Fibroblast of skin of right biceps (primary cell): ENCODE data around the gene B3GALNT1.

Experiments
- DNase-seq: peaks from one replicate; pipeline ENCODE4 v3.0.0-alpha.2; 2013

Gene B3GALNT1, protein sequence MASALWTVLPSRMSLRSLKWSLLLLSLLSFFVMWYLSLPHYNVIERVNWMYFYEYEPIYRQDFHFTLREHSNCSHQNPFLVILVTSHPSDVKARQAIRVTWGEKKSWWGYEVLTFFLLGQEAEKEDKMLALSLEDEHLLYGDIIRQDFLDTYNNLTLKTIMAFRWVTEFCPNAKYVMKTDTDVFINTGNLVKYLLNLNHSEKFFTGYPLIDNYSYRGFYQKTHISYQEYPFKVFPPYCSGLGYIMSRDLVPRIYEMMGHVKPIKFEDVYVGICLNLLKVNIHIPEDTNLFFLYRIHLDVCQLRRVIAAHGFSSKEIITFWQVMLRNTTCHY

DNA sequence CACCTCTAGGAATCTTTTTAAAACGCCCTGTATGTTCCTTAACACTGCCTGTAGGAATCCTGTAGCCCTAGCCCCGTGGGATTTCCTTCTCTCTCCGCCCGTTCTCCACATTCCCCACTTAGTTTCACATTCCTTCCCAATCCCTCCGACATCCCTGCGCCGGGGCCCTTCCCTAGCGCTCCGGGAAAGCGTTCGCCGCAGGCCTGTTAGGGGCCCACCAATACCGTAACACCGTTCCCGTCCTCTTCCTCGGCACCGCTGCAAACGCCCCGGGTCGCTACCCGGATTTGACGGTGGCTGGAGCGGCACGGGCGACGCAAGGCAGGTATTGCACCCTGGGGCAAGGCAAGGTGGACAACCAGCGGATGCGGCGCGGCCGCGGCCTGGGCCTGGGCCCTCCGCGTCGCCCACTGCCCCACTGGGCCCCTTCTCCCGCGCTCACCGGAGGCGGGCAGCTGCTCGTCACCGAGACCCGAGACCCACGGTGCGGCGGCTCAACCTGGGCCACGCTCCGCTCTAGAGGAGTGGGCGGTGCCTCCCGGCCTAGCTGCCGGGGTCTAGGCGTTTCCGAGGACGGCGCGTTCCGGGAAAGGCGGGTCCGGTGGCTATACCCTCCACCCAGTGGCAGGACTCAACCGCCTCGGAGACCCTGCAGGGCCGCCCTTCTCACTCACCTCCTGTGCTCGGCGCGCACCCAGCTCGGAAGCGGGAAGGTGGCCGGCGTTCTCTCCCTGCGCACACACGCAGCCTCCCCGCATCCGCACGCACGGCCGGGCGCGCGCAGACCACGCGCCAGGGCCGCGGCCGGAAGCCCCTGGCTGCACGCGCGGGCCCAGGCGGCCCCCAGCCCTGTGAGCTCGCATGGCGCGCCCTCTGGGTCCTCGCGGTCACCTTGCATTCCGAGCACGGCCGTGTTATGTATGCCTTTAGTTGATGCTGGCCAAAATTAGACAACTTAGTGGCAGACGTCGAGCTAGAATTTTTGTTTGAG lies at the start of gene B3GALNT1:
Gene B3GALNT1, minus strand, starts transcription at position 789 of the 991 bp plus-strand sequence. CDS start 18,595 bp downstream, outside the sequence.
- peak; percentile 80 for DNase-seq

DNA sequence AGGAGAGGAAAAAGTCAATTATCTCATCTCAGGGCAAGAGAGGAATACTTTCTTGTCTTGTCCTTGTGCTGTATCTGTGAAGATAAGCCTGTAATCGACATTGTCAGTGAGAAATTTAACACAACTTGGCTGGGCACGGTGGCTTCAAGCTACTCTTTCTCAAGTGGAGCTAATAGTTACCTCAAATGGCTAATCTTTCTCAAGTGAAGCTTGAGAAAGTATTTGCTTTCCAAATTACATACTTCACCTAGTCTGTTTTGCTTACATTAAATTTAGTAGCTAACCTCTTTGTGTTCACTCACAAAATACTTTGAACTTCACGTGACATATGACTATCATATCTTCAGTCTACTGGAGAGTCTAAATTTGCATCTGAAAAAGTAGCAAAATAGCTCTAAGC lies 48.3 kb upstream of the B3GALNT1 start:
- DNase-seq = no peak

DNA sequence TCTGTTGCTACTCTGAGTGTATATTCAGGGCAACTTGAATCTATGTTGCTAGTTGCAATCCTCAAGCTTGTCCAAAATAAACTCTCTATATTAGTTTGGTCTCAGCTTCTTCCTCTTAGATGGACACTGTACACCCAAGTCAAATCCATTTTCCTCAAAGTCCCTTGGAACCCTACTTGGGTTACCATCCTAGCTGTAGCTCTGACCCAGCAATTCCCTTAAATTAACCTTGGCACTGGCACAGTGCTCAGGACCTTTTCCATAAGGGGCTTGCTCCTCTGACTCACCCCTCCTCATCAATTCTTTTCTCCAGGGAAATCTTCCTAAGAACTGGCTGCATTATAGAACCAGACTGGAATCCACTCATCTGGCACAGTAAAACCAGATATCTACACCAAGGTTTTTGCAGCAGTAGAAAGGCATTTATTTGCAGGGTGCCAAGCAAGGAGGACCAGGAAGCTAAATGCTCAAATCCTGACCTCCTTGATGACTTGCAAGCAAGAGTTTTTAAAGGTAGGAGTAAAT lies 44.9 kb upstream of the B3GALNT1 start:
- peak; percentile 38 for DNase-seq

DNA sequence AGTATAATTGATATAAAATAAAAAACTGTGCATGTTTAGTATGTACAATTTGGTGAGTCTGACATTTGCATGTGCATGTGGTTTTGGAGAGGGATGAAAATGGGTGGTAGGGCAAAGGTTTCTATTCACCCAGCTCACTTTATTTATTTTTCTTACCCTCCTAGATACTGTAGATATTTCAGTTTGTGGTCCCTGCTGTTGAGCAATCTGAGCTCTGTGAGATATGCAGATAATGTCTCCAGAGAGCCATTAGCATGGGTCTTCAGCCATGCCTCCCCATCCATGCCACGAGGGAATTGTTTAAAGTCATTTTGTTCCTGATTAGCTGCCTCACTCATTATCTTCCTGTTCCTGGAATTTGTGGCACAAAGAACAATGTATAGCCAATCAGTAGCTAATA lies 44.4 kb upstream of the B3GALNT1 start:
- DNase-seq = peak; percentile 59

DNA sequence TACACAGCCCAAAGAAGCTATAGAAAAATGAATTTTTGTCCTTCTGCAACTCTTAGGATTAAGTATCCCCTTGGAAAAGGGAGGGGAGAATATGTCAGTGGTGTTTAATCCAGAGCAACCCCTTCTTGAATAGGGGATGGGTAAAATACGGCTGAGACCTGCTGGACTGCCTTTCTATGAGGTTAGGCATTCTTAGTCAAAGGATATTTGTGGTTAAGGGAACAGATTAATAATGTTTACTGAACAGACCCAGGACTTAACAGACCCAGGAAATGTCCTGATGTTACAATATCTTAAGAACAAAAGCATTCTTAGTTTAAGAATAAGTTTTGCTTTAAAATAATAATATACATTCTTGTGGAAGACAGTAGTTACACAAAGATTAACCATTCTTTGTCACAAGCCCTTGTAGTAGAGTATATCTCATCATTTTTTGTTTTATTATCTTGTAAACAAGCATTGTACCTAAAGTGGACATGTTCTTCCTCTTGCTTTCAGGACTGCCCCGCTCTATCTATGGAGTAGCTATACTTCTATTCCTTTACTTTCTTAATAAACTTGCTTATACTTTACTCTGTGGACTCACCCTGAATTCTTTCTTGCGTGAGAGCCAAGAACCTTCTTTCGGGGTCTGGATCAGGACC lies 43.8 kb upstream of the B3GALNT1 start:
- DNase-seq = peak; percentile 29

DNA sequence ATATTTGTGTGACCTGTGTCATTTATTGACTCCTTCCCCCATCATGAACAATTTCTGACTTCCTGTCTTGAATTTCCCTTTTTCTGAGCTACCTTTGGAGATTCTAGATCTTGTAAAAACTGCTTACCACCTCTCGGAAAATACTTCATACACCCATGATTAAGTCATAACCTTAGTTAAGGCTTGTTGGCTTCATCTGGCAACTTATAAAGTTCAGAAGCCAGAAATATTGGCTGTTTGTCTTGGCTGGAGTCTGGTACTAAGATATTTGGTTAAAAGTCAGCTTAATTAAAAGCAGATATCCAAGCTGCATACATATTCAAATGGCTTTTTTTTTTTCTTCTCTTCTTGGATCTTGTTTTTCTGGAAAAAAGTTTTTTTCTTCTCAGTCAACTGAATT lies 37.3 kb upstream of the B3GALNT1 start:
- peak; percentile 71 for DNase-seq

DNA sequence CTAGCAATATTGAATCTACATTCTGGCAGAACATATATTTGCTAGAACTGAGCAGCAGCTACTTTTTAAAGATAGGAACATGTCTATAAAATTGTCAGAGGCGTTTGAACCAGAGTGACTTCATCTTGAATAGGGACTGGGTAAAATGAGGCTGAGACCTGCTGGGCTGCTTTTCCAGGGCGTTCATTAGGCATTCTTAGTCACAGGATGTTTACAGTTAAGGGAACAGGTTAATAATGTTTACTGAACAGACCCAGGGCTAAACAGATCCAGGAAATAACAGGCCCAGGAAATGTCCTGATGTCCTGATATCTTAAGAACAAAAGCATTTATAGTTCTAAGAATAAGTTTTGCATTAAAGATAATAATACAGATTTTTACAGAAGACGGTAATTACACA lies 34.5 kb upstream of the B3GALNT1 start:
- no peak for DNase-seq

DNA sequence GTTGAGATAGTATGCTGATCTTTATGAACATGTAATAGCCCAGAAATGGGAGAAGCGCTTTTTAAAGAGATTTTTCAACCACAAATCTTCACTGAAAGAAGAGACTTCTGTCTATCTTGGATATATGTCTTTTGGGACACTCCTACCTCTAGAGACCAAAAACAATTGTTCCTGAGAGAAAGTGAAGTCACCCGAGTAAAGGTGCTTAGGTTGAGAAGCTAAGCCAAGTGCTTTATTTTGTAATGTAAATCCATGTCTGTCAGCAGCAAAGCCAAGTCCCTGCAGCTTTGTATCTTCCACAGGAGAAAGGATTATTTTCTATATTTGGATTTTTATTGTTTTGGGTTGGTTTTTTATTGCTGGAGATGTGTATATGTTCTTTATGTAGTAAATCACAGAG lies 32.1 kb upstream of the B3GALNT1 start:
- no peak for DNase-seq

DNA sequence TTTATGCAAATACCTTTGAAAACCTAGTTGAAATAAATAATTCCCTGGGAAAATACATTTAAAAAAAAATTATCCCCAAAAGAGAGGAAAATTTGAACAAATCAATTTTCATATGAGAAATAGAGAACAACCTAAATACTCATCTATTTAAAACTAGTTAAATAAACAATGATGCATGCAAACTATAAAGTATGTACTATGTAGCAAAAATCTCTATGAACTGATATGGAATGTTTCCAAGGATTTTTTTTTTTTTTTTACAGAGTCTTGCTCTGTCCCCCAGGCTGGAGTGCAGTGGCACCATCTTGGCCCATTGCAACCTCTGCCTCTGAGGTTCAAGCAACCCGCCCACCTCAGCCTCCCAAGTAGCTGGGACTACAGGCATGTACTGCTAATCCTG lies 27.2 kb upstream of the B3GALNT1 start:
- no peak for DNase-seq

DNA sequence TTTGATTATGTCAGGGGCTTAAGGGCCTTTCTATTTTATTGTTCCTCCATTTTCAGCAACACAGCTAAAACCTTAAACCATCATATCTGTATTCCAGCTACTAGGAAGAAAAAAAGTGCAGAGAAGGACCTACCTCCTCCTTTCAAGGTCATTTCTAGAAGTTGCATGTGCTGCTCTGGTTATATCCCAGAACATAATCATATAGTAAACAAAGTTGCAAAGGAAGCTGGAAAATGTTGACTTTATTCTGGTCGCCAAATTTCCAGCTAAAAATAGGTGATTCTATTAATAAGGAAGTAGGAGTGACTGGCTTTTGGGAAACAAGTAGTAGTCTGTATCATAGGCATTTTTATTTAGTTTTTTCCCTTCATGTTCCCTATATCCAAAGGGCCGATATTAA lies 21.3 kb upstream of the B3GALNT1 start:
- DNase-seq = no peak

DNA sequence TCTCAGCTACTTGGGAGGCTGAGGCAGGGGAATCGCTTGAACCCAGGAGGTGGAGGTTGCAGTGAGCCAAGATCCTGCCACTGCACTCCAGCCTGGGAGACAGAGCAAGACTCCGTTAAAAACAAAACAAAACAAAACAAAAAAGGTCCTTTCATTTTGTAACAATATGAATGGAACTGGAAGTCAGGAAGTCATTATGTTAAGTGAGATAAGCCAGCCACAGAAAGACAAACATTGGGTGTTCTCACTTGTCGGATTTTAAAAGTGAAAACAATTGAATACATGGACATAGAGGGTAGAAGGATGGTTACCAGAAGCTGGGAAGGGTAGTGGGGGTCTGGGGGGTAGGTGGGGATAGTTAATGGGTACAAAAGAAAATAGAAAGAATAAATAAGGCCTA lies 12.5 kb upstream of the B3GALNT1 start:
- no peak for DNase-seq

DNA sequence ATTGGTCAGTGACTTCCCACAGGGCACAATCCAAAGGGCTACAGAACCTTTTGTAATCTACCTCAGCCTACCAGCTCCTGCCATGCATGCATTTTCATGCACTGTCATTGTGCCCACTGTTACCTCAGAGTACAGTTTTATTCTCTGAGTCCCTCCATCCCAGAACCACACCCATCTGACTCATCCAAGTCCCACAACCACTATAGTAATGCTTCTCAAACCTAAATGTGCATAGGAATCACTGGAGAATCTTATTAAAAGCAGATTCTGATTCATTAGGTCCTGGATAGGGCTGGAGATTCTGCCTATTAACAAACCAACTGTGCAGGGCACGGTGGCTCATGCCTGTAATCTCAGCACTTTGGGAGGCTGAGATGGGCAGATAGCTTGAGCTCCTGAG lies 3.7 kb upstream of the B3GALNT1 start:
- DNase-seq = peak; percentile 61

DNA sequence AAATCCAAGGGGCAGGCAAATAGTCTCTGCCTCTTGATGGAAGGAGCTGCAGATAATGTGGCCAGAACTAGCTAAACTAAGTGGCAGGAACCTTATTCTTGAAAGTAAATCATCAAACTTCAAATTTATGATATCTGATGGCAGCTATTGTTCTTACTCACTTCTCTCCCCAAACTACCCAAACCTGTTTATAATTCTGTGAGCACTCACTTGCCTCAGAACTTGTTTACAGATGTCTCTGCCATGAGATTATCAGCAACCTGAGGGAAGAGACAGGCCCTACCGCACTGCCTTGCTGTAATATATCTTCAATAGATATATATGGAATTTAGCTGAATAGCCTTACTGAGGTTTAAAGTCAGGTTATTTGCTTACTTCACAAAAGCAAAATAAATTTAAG lies 2.2 kb upstream of the B3GALNT1 start:
- DNase-seq = no peak

DNA sequence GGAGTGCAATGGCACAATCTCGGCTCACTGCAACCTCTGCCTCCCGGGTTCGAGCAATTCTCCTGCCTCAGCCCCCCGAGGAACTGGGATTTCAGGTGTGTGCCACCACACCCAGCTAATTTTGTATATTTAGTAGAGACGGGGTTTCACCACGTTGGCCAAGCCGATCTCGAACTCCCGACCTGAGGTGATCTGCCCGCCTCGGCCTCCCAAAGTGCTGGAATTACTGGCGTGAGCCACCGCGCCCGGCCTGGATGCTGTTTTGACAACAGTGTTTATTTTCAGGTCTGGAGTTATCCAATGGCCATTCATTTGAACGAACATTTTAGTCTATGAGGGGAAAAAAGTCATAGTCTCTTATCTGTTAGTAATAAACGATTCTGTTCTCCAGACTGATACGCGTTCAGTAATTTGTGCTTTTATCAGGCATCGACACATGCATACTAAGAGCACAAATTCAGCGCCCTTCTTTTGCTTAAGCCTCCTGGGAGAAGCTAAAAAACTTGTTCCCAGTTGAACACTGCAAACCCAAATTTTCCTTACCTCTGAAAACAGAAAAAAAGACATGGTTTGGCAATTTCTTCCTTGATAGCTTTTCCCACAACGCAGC lies 1.3 kb downstream of the B3GALNT1 start:
- DNase-seq = no peak

DNA sequence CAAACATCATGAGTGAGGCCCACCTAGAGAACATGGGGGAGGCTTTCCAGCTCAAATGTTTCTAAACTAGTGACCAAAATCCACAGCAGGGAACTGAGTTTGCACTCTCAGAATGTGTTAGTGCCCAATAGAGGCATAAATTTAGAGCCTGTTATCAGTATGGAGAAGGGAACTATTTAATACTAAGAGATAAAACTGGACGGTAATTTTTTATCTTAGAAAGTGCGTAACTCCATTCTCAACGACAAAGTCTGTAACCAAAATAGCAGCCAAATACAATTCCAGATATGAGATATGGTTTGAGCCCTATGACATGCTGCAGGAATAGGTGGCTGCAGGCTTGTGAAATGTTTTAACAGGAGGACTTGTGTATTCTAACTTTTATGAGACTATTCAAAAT lies 3.5 kb downstream of the B3GALNT1 start:
- DNase-seq = no peak

DNA sequence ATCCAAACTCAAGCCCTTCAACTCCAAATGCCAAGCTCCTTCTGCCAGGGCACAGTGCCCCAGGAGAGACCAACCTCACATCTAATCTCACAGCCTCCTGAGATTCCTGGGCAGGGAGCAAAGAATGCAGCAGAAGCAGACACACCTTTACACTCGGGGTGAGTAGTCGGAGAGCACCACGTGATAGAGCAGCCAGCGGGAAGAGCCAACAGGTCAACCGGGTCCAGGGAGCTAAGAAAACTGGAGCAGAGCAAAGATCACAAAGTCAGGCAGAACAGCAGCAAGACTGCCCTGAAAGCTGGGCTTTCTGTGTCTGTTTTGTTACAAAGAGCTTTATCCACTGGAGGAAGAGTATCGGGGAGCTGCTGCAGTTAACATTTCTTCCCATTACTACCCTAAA lies 4.2 kb downstream of the B3GALNT1 start:
- no peak for DNase-seq

DNA sequence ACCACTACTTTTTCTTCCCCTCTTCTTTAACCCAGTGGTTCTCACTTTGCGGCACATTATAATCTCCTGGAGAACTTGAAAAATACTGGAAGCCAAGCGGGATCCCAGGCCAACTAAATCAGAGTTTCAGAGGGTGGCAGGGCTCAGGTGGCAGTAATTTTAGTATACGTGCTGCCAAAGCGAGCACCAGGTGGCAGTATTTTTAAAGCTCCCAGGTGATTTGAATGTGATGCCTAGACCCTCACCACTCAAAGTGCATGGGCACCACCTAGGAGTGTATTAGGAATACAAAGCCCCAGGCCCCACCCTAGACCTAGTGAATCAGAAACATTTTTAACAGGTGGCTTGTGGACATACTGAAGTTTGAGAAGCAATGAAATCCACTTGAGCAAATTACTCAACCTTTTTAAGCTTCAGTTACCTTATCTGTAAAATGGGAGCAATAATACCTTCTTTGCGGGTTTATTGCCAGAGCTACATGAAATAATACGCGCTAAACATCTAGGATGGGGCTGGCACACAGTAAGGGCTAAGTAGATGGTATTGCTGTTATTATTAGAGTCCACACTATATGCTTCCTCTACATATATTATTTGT lies 8.3 kb downstream of the B3GALNT1 start:
- DNase-seq = no peak

DNA sequence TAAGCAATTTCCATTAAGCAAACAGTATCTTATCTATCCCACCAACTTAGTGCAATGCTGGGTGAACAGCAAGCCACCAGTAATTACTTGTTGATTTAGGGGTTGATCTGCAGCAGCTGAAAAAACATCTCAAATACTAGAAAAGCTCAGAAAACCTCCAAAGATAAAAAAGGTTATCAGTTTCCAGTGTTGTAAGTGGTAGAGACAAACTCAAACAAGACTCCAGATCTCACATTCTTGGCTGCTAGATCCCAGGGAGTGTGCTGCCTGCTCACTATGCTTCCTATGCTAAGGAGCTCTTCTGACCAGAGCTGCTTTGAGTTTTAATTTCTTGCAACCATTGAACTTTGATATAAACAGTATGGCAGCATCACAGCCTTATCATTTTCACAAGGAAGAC lies 11.3 kb downstream of the B3GALNT1 start:
- no peak for DNase-seq

DNA sequence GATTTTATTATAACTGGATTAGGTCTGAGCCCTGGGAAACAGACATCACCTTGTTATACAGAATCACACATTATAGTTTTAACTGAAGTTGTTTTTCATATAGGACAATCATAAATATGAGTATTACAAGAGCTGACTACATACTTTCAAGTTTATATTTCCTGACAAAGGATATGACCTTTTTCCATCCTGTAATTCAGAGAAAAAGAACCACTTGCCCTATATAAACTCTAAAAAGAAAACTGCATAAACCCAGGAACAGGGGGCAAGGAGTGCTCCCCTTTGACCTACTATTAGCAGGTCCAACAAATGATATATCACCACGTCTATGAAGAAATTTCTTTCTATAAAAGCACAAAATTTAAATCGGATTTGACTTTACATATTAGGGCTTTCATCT lies 20.9 kb downstream of the B3GALNT1 start:
- DNase-seq = no peak

DNA sequence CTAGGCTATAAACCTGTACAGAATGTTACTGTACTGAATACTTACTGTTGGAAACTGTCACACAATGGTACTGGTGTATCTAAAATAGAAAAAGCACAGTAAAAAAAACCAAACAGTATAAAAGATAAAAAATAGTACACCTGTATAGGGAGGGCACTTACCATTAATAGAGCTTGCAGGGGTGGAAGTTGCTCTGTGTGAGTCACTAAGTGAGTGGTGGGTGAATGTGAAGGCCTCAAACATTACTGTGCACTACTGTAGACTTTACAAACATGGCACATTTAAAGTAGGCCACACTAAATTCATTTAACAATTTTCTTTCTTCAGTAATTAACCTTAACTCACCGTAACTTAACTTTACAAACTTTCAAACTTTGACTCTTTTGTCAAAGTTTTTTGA lies 22.0 kb downstream of the B3GALNT1 start:
- no peak for DNase-seq

DNA sequence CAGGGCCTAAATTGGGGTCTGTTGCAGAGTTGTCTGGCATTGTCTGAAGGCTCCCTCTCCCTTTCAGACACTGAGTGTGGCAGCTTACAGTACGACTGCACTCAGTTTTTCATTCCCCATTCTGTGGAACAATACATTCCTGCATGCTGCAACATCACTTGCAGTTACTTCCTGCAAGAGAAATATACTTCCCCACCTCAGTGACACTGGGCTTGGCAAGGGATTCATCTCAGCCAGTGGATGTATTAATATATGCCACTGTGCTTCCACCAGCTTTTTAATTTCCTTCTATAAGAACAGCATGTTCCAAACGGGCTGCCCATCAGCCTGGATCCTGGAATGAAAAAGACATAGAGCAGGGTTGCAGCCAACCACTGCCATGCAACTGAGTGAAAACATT lies 23.1 kb downstream of the B3GALNT1 start:
- no peak for DNase-seq

DNA sequence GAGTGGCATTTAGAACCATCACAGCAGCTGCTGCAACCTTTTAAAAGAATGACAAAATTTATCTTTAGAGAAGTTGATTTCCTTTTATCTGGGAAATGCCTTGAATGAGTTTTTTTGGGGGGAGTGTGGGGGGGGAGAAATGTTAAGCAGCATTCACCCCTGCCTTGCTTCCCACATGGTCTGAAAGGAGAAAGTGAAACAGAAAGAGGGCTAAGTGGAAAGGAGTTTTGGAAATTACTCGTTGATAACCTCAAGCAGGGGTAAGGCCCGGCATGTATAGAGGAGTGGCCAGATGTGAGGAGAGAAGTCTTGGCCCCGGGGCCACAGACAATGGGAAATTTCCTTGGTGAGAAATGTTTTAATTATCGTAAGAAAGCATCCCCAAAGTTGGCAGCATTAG lies 23.5 kb downstream of the B3GALNT1 start:
- DNase-seq = no peak
